ENCODE results near the gene EGR4. TPM values are rescaled to one million over a fixed set of nuclear protein-coding genes. Genes with fewer than 3 reads are reported as not detected.
A peak's percentile ranks its signal among the peaks of the same experiment; 100 is the strongest.

The EGR4 gene
- total RNA-seq, 1 donor from 2014 or later, result not detected

- peaks cover 91% of the 10 kb centered on the region for H4K20me1 ChIP-seq (ENCODE audit: insufficient read depth, low read length)
Measured at GRCh38 chr2:73243884-73244570, 49.3 kb downstream of the EGR4 start.

More at GRCh38 chr2:73243884-73244570, 49.3 kb downstream of the EGR4 start:
- no peak overlapping the region for H3K4me3 ChIP-seq (ENCODE audit: insufficient read depth, low read depth, low read length)
- peak overlapping the region; percentile 23 for H3K9ac ChIP-seq (ENCODE audit: low read length)
- DNase-seq (ENCODE audit: low read depth) (peak; percentile 71), FAIRE-seq (no peak)
- TF ChIP-seq EZH2 (IDR thresholded peaks at IDR 0.05; ENCODE audit: insufficient read depth, low read length) (no peak), CTCF (IDR thresholded peaks at IDR 0.05; ENCODE audit: insufficient read depth, low read depth, low read length) (no peak)
- Mint-ChIP-seq H3K9me3 (ENCODE audit: unreplicated experiment) (no peaks in the 10 kb centered on the region), H3K36me3 (ENCODE audit: low read depth, unreplicated experiment) (peaks cover 8% of the 10 kb centered on the region), H3K27ac (ENCODE audit: unreplicated experiment) (no peak overlapping the region), H3K4me3 (ENCODE audit: unreplicated experiment) (no peak overlapping the region), H3K4me1 (ENCODE audit: low read depth, unreplicated experiment) (peaks cover 32% of the 10 kb centered on the region), H3K27me3 (ENCODE audit: low read depth, unreplicated experiment) (no peaks in the 10 kb centered on the region)
- H3K36me3 ChIP-seq (ENCODE audit: insufficient read depth, low read length), result peaks cover 80% of the 10 kb centered on the region
- peaks cover 21% of the 10 kb centered on the region for H3K4me1 ChIP-seq (ENCODE audit: insufficient read depth, low read length)
- H3K27me3 ChIP-seq (ENCODE audit: insufficient read depth, low read length), result no peaks in the 10 kb centered on the region
- peak overlapping the region; percentile 13 for H3K4me2 ChIP-seq (ENCODE audit: low read length)
- no peak overlapping the region for H2AFZ ChIP-seq (ENCODE audit: low read depth, low read length)
- no peaks in the 10 kb centered on the region for H3K9me3 ChIP-seq (ENCODE audit: insufficient read depth, low read depth, low read length)
- no peak overlapping the region for H3K27ac ChIP-seq (ENCODE audit: low read depth, low read length)
- peaks cover 76% of the 10 kb centered on the region for H3K79me2 ChIP-seq (ENCODE audit: insufficient read depth, low read length)

Other genes starting within 250 kb of the EGR4 start
- gene SFXN5, start 221.8 kb downstream of the EGR4 start, total RNA-seq, result 14.9 and 15.9 TPM in 2 replicates
- 56.0 and 70.5 TPM in 2 replicates for gene RAB11FIP5, start 180.6 kb downstream of the EGR4 start, total RNA-seq
- not detected in 2 replicates for gene NOTO, start 91.0 kb downstream of the EGR4 start, total RNA-seq
- gene SMYD5, start 79.3 kb downstream of the EGR4 start, total RNA-seq, result 12.8 and 14.5 TPM in 2 replicates
- gene PRADC1, start 60.3 kb downstream of the EGR4 start, total RNA-seq, result 13.1 and 16.7 TPM in 2 replicates
- 315 and 359 TPM in 2 replicates for gene CCT7, start 59.2 kb downstream of the EGR4 start, total RNA-seq
- 10.1 and 10.9 TPM in 2 replicates for gene FBXO41, start 9.1 kb downstream of the EGR4 start, total RNA-seq
- gene ALMS1, start 92.3 kb upstream of the EGR4 start, total RNA-seq, result 14.6 and 15.0 TPM in 2 replicates

Measured in astrocyte (in vitro differentiated cells and primary cell).